ENCODE data around the gene C1orf141. TPM values are rescaled to one million over a fixed set of nuclear protein-coding genes. Genes with fewer than 3 reads are reported as not detected.

C1orf141 gene
- total RNA-seq, 4 donors from 2014 or later, result not detected

GRCh38 chr1:67138813-67139499 lies 4.2 kb upstream of the C1orf141 start:
- no peak overlapping the region for H3K4me3 ChIP-seq
- no peaks in the 10 kb centered on the region for H3K9me3 ChIP-seq
- no peaks in the 10 kb centered on the region for H3K27me3 ChIP-seq
- no peak for DNase-seq (ENCODE audit: extremely low spot score)
- intact Hi-C loops (cut with DNase I), result no loop called here
- WGBS, result 82% methylated on average over 3 of the region's 3 CpGs
- TF ChIP-seq, protein P1, sequence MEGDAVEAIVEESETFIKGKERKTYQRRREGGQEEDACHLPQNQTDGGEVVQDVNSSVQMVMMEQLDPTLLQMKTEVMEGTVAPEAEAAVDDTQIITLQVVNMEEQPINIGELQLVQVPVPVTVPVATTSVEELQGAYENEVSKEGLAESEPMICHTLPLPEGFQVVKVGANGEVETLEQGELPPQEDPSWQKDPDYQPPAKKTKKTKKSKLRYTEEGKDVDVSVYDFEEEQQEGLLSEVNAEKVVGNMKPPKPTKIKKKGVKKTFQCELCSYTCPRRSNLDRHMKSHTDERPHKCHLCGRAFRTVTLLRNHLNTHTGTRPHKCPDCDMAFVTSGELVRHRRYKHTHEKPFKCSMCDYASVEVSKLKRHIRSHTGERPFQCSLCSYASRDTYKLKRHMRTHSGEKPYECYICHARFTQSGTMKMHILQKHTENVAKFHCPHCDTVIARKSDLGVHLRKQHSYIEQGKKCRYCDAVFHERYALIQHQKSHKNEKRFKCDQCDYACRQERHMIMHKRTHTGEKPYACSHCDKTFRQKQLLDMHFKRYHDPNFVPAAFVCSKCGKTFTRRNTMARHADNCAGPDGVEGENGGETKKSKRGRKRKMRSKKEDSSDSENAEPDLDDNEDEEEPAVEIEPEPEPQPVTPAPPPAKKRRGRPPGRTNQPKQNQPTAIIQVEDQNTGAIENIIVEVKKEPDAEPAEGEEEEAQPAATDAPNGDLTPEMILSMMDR (IDR thresholded peaks at IDR 0.05), result no peak
- no peak for TF ChIP-seq EP300 (IDR thresholded peaks at IDR 0.05)
- TF ChIP-seq POLR2AphosphoS5 (IDR thresholded peaks at IDR 0.05), result no peak
- TF ChIP-seq POLR2A (IDR thresholded peaks at IDR 0.05; ENCODE audit: low read depth), result no peak
- peaks cover 6 to 13% (median 11%) of the 10 kb centered on the region in 4 donors for H3K4me1 ChIP-seq
- no peak overlapping the region for H3K27ac ChIP-seq (replicated peaks in 1 of 4)
- H3K36me3 ChIP-seq, result no peaks in the 10 kb centered on the region

- no peak for DNase-seq (ENCODE audit: extremely low spot score)
- Histone ChIP-seq H3K36me3 (no peaks in the 10 kb centered on the region), H3K4me3 (no peak overlapping the region), H3K27ac (replicated peaks in 1 of 4) (no peak overlapping the region), H3K4me1 (peaks cover 6 to 13% (median 11%) of the 10 kb centered on the region in 4 donors), H3K27me3 (no peaks in the 10 kb centered on the region), H3K9me3 (no peaks in the 10 kb centered on the region)
- no peak for TF ChIP-seq POLR2A (IDR thresholded peaks at IDR 0.05; ENCODE audit: low read depth)
- TF ChIP-seq, protein P1 (IDR thresholded peaks at IDR 0.05), result no peak
- no peak for TF ChIP-seq POLR2AphosphoS5 (IDR thresholded peaks at IDR 0.05)
- no peak for TF ChIP-seq EP300 (IDR thresholded peaks at IDR 0.05)
- 72% methylated on average over 4 of the region's 4 CpGs for WGBS
- intact Hi-C loops (cut with DNase I), result no loop called here
Observed at GRCh38 chr1:67137307-67137753, 2.6 kb upstream of the C1orf141 start.

- H3K27me3 ChIP-seq, result no peaks in the 10 kb centered on the region
- no peak overlapping the region for H3K4me3 ChIP-seq
- DNase-seq (ENCODE audit: extremely low spot score), result no peak
- TF ChIP-seq POLR2AphosphoS5 (IDR thresholded peaks at IDR 0.05), result no peak
- TF ChIP-seq EP300 (IDR thresholded peaks at IDR 0.05), result no peak
- TF ChIP-seq POLR2A (IDR thresholded peaks at IDR 0.05; ENCODE audit: low read depth), result no peak
- TF ChIP-seq, protein P1 (IDR thresholded peaks at IDR 0.05), result no peak
- H3K4me1 ChIP-seq, result peaks cover 6 to 13% (median 11%) of the 10 kb centered on the region in 4 donors
- no peak overlapping the region for H3K27ac ChIP-seq (replicated peaks in 1 of 4)
- H3K9me3 ChIP-seq, result no peaks in the 10 kb centered on the region
- no peaks in the 10 kb centered on the region for H3K36me3 ChIP-seq
- intact Hi-C loops (cut with DNase I), result no loop called here
- WGBS, result 22% methylated on average over 2 of the region's 2 CpGs
Observed at GRCh38 chr1:67135354-67135753, 584 bp upstream of the C1orf141 start.

- no peaks in the 10 kb centered on the region for H3K36me3 ChIP-seq
- peaks cover 6 to 13% (median 11%) of the 10 kb centered on the region in 4 donors for H3K4me1 ChIP-seq
- no peak overlapping the region for H3K27ac ChIP-seq (replicated peaks in 1 of 4)
- no peak for TF ChIP-seq EP300 (IDR thresholded peaks at IDR 0.05)
- no peak for TF ChIP-seq POLR2A (IDR thresholded peaks at IDR 0.05; ENCODE audit: low read depth)
- TF ChIP-seq, protein P1 (IDR thresholded peaks at IDR 0.05), result no peak
- TF ChIP-seq POLR2AphosphoS5 (IDR thresholded peaks at IDR 0.05), result no peak
- DNase-seq (ENCODE audit: extremely low spot score), result no peak
- H3K9me3 ChIP-seq, result no peaks in the 10 kb centered on the region
- intact Hi-C loops (cut with DNase I), result no loop called here
- H3K4me3 ChIP-seq, result no peak overlapping the region
- H3K27me3 ChIP-seq, result no peaks in the 10 kb centered on the region
- WGBS, result 94% methylated on average over 2 of the region's 2 CpGs
Observed at GRCh38 chr1:67133177-67133576, 1.6 kb downstream of the C1orf141 start.
